ENCODE data around the gene ZC3H13. TPM values are rescaled to one million over a fixed set of nuclear protein-coding genes. Genes with fewer than 3 reads are reported as not detected.

Gene ZC3H13
- total and polyA plus RNA-seq, 8 donors = 40.6 to 72.7 (median 63.5) TPM

- Histone ChIP-seq H3K9me3 (no peaks in the 10 kb centered on the region), H3K27me3 (no peaks in the 10 kb centered on the region), H3K4me1 (no peaks in the 10 kb centered on the region), H3K27ac (no peak overlapping the region), H3K4me3 (no peak overlapping the region), H3K36me3 (peaks cover 0 to 71% of the 10 kb centered on the region in 2 donors)
- no peak for DNase-seq
- TF ChIP-seq, protein P1, sequence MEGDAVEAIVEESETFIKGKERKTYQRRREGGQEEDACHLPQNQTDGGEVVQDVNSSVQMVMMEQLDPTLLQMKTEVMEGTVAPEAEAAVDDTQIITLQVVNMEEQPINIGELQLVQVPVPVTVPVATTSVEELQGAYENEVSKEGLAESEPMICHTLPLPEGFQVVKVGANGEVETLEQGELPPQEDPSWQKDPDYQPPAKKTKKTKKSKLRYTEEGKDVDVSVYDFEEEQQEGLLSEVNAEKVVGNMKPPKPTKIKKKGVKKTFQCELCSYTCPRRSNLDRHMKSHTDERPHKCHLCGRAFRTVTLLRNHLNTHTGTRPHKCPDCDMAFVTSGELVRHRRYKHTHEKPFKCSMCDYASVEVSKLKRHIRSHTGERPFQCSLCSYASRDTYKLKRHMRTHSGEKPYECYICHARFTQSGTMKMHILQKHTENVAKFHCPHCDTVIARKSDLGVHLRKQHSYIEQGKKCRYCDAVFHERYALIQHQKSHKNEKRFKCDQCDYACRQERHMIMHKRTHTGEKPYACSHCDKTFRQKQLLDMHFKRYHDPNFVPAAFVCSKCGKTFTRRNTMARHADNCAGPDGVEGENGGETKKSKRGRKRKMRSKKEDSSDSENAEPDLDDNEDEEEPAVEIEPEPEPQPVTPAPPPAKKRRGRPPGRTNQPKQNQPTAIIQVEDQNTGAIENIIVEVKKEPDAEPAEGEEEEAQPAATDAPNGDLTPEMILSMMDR (IDR thresholded peaks at IDR 0.05) = no peak
- intact Hi-C loops (cut with DNase I) = no loop called here
- ATAC-seq = no peak
These were observed 91.1 kb downstream of the ZC3H13 start for GRCh38 chr13:45961468-45961867.

GRCh38 chr13:45954836-45955800 lies 97.4 kb downstream of the ZC3H13 start:
- Histone ChIP-seq H3K4me3 (no peak overlapping the region), H3K9me3 (no peaks in the 10 kb centered on the region), H3K27ac (no peak overlapping the region), H3K4me1 (peaks cover 0 to 6% of the 10 kb centered on the region in 2 donors), H3K27me3 (no peaks in the 10 kb centered on the region), H3K36me3 (peaks cover 0 to 38% of the 10 kb centered on the region in 2 donors)
- TF ChIP-seq, protein P1 (IDR thresholded peaks at IDR 0.05) = no peak
- ATAC-seq (no peak), DNase-seq (peak in 2 of 4 donors; percentile 30 to 35)
- intact Hi-C loops (cut with DNase I) = no loop called here

DNA sequence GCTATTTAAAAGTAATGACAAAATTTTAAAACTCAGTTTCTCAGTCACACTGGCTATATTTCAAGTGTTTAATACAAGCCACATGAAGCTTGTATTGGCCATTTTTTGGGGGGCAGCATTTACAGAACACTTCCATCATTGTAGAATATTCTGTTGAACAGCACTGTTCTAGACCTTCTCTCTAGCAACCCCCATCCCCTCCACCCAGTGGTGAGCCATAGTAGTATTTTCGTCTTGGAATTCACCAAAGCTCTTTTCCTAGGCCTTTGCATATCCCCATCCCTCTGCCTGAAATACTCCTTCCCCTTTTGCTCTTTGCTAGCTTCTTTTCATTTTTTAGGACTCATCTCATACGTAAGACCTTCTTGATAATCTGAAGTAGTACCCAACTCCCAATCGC lies 99.5 kb downstream of the ZC3H13 start:
- intact Hi-C loops (cut with DNase I) = no loop called here
- Histone ChIP-seq H3K4me1 (peaks cover 0 to 6% of the 10 kb centered on the region in 2 donors), H3K27ac (no peak overlapping the region), H3K4me3 (no peak overlapping the region), H3K9me3 (no peaks in the 10 kb centered on the region), H3K27me3 (no peaks in the 10 kb centered on the region), H3K36me3 (peaks cover 0 to 24% of the 10 kb centered on the region in 2 donors)
- ATAC-seq (no peak), DNase-seq (no peak)
- TF ChIP-seq, protein P1 (IDR thresholded peaks at IDR 0.05) = no peak

GRCh38 chr13:45951724-45952123 lies 100.8 kb downstream of the ZC3H13 start:
- H3K36me3 ChIP-seq = peaks cover 0 to 12% of the 10 kb centered on the region in 2 donors
- TF ChIP-seq, protein P1 (IDR thresholded peaks at IDR 0.05) = no peak
- ATAC-seq = no peak
- peaks cover 0 to 6% of the 10 kb centered on the region in 2 donors for H3K4me1 ChIP-seq
- H3K4me3 ChIP-seq = no peak overlapping the region
- intact Hi-C loops (cut with DNase I) = no loop called here
- H3K27ac ChIP-seq = no peak overlapping the region
- no peaks in the 10 kb centered on the region for H3K27me3 ChIP-seq
- H3K9me3 ChIP-seq = no peaks in the 10 kb centered on the region
- DNase-seq = no peak

GRCh38 chr13:45951166-45951565 lies 101.4 kb downstream of the ZC3H13 start:
- intact Hi-C loops (cut with DNase I) = no loop called here
- ATAC-seq (no peak), DNase-seq (no peak)
- TF ChIP-seq, protein P1 (IDR thresholded peaks at IDR 0.05) = no peak
- peak overlapping the region; percentile 59 to 87 for H3K27ac ChIP-seq
- H3K27me3 ChIP-seq = no peaks in the 10 kb centered on the region
- H3K4me1 ChIP-seq = peaks cover 0 to 6% of the 10 kb centered on the region in 2 donors
- H3K4me3 ChIP-seq = no peak overlapping the region
- peaks cover 0 to 6% of the 10 kb centered on the region in 2 donors for H3K36me3 ChIP-seq
- H3K9me3 ChIP-seq = no peaks in the 10 kb centered on the region

Data from left lung (tissue), 10 donors.